Ovary (tissue), 9 donors: ENCODE results near the gene ST6GALNAC6. TPM values are rescaled to one million over a fixed set of nuclear protein-coding genes. Genes with fewer than 3 reads are reported as not detected.

Experiments used
- DNase-seq, 5 donors: peaks; one replicate each; pipeline ENCODE4 v3.0.0-alpha.2; 2019 to 2020
- H3K27ac ChIP-seq, 2 donors: fragments of 200-600 bp; one replicate each; pipeline versions ENCODE4 v1.5.1 to v1.8.0; 2019 to 2022
- H3K27me3 ChIP-seq: fragments of 200-600 bp; one replicate; pipeline ENCODE4 v1.8.0; 2022
- H3K36me3 ChIP-seq: fragments of 200-600 bp; sonication (generic); one replicate; pipeline ENCODE4 v1.5.1; 2019
- H3K4me1 ChIP-seq: one replicate; pipeline ENCODE4 v1.8.1; 2013; ENCODE audit warnings: mild to moderate bottlenecking, moderate library complexity; ENCODE audit not compliant: insufficient read depth
- H3K4me3 ChIP-seq: fragments of 200-600 bp; sonication (generic); one replicate; pipeline ENCODE4 v1.5.1; 2017
- H3K9me3 ChIP-seq, 2 donors: fragments of 200-600 bp in 1 of 2; sonication (generic) in 1 of 2; one replicate each; pipeline versions ENCODE4 v1.5.1 to v1.8.1; 2013 to 2019; ENCODE audit warnings: mild to moderate bottlenecking in 1 of 2, moderate library complexity in 1 of 2
- CTCF ChIP-seq, 3 donors: fragments of 450-650 bp in 2 of 3; fragments of 200-600 bp in 1 of 3; IDR thresholded peaks; one replicate each; pipeline versions ENCODE4 v1.5.1 to v1.8.0; 2016 to 2022; ENCODE audit warnings: antibody characterized with exemption in 3 of 3, mild to moderate bottlenecking in 1 of 3
- EP300 ChIP-seq: sonication (generic); formaldehyde crosslinking; IDR thresholded peaks from one replicate; pipeline ENCODE4 v1.6.1; 2017; ENCODE audit warnings: antibody characterized with exemption
- POLR2A ChIP-seq: fragments of 450-650 bp; IDR thresholded peaks from one replicate; pipeline ENCODE4 v1.6.1; 2017; ENCODE audit warnings: antibody characterized with exemption, mild to moderate bottlenecking, moderate library complexity
- WGBS, 3 donors: extraction: QIAGEN DNeasy Blood & Tissue Kit in 1 of 3; methylation state at CpG; one replicate each; pipeline versions ENCODE4 v1.1.5 to v1.1.7; 2013 to 2017; 5-methylcytosine and 5-hydroxymethylcytosine counted together
- intact Hi-C, 4 donors: fragments of 100-400 bp; cut with DNase I; formaldehyde crosslinking; loops; one replicate each; pipeline versions ENCODE4 v1.11.0 to v1.15.1; 2022 to 2023
- polyA plus RNA-seq, 2 donors: library from polyadenylated mRNA; stranded (reverse); fragments of 200-250 nt in 1 of 2; fragments of 350-450 nt in 1 of 2; fragmentation: Illumina TruSeq in 1 of 2; extraction: RNeasy Lipid Tissue Mini Kit (QIAGEN cat#74804) in 1 of 2; gene quantifications; one replicate each; pipeline ENCODE4 v1.2.3, GENCODE V29; 2013 to 2014
- total RNA-seq, 7 donors: library from RNA; depleted of rRNA in 2 of 7; stranded (reverse); fragments of >200 nt in 2 of 7; fragmentation: NEBNext Ultra II Directional in 3 of 7; extraction: Animal tissue kit (Norgen Biotek cat#: 25700) in 3 of 7; gene quantifications; one replicate each; pipeline versions ENCODE4 v1.1.0 to v1.2.4, GENCODE V29; 2016 to 2023
- donor health status: DM: no; HTN: no; CAD: no; lungs with moderate emphysema.
- donor health status: DM: no; HTN: no; CAD: no.
- donor health status: Bipolar disorder and iron deficiency.
- donor health status: DM: yes; HTN: yes; CAD: no.
- donor health status: DM: no; HTN: no; CAD: no.
- donor health status: DM: yes; HTN: yes; CAD: no.

ST6GALNAC6 gene
- total and polyA plus RNA-seq, 9 donors: 52.5 to 145 (median 111) TPM

GRCh38 chr9:127928676-127929624 is 29.5 kb upstream of the ST6GALNAC6 start:
- 67 to 70% (median 69%) methylated on average over 11 of the region's 11 CpGs for WGBS, 3 donors
- no peak overlapping the region for H3K4me3 ChIP-seq
- no peak overlapping the region for H3K27ac ChIP-seq
- peaks cover 6% of the 10 kb centered on the region for H3K4me1 ChIP-seq
- intact Hi-C loops: loop anchor here in 2 of 4 donors (10.0 kb wide), 1 partner anchor 424 kb away; no protein-coding TSS in a partner anchor
- H3K36me3 ChIP-seq: no peaks in the 10 kb centered on the region
- no peaks in the 10 kb centered on the region for H3K9me3 ChIP-seq
- H3K27me3 ChIP-seq: no peaks in the 10 kb centered on the region
- no peak for DNase-seq
- no peak for TF ChIP-seq CTCF (IDR thresholded peaks at IDR 0.05)

- Histone ChIP-seq H3K27me3 (no peaks in the 10 kb centered on the region), H3K27ac (no peak overlapping the region), H3K4me3 (no peak overlapping the region), H3K36me3 (no peaks in the 10 kb centered on the region), H3K9me3 (no peaks in the 10 kb centered on the region), H3K4me1 (peaks cover 6% of the 10 kb centered on the region)
- TF ChIP-seq CTCF (IDR thresholded peaks at IDR 0.05): no peak
- no peak for TF ChIP-seq EP300
- TF ChIP-seq POLR2A: no peak
- WGBS, 3 donors: 26 to 30% (median 27%) methylated on average over 24 of the region's 24 CpGs
- intact Hi-C loops: loop anchor here in 2 of 4 donors (10.0 kb wide), 1 partner anchor 423 kb away; no protein-coding TSS in a partner anchor
- no peak for DNase-seq
These were observed 28.7 kb upstream of the ST6GALNAC6 start for GRCh38 chr9:127927988-127928675.

- H3K4me1 ChIP-seq: peaks cover 6% of the 10 kb centered on the region
- H3K27me3 ChIP-seq: no peaks in the 10 kb centered on the region
- H3K36me3 ChIP-seq: no peaks in the 10 kb centered on the region
- no peak overlapping the region for H3K27ac ChIP-seq
- peak in 2 of 5 donors; percentile 32 to 64 for DNase-seq
- H3K9me3 ChIP-seq: no peaks in the 10 kb centered on the region
- WGBS, 3 donors: 4 to 7% (median 5%) methylated on average over 45 to 56 of the region's 56 CpGs
- intact Hi-C loops: loop anchor here in 2 of 4 donors (10.0 kb wide), 1 partner anchor 423 kb away; no protein-coding TSS in a partner anchor
- TF ChIP-seq EP300 (no peak), CTCF (IDR thresholded peaks at IDR 0.05) (no peak), POLR2A (no peak)
- no peak overlapping the region for H3K4me3 ChIP-seq
These were observed 28.0 kb upstream of the ST6GALNAC6 start for GRCh38 chr9:127927201-127927987.

GRCh38 chr9:127926906-127927200 is 27.4 kb upstream of the ST6GALNAC6 start:
- WGBS, 3 donors: 12 to 22% (median 17%) methylated on average over 19 of the region's 19 CpGs
- no peak overlapping the region for H3K4me3 ChIP-seq
- intact Hi-C loops: loop anchor here in 2 of 4 donors (10.0 kb wide), 1 partner anchor 422 kb away; no protein-coding TSS in a partner anchor

More at GRCh38 chr9:127926906-127927200, 27.4 kb upstream of the ST6GALNAC6 start:
- Histone ChIP-seq H3K36me3 (no peaks in the 10 kb centered on the region), H3K27me3 (no peaks in the 10 kb centered on the region), H3K9me3 (no peaks in the 10 kb centered on the region), H3K27ac (no peak overlapping the region), H3K4me1 (peaks cover 6% of the 10 kb centered on the region)
- TF ChIP-seq EP300 (no peak), CTCF (IDR thresholded peaks at IDR 0.05) (no peak), POLR2A (no peak)
- DNase-seq: no peak
